Neural crest cell (in vitro differentiated cells): ENCODE measurements around the gene SH3PXD2A. TPM values are rescaled to one million over a fixed set of nuclear protein-coding genes. Genes with fewer than 3 reads are reported as not detected.
"Not testable (repeated sequence)": the region's sequence is repeated elsewhere in the genome, so short reads cannot be mapped to it uniquely, and the experiment has no call there.

ENCODE experiments used
- DNase-seq: peaks from one replicate; pipeline ENCODE4 v3.0.0; 2021; ENCODE audit warnings: low read depth, mixed read lengths, low spot score
- H3K27ac Mint-ChIP-seq: one replicate; pipeline ENCODE4 v1.8.0; 2021; ENCODE audit warnings: mild to moderate bottlenecking, mixed read lengths; ENCODE audit not compliant: unreplicated experiment
- H3K27me3 Mint-ChIP-seq: 2 replicates; pipeline ENCODE4 v1.8.0; 2021; ENCODE audit warnings: low read depth, mild to moderate bottlenecking, mixed read lengths
- H3K36me3 Mint-ChIP-seq: 2 replicates; pipeline ENCODE4 v1.8.0; 2021; ENCODE audit warnings: low read depth, mild to moderate bottlenecking, mixed read lengths
- H3K4me1 Mint-ChIP-seq: 2 replicates; pipeline ENCODE4 v1.8.0; 2021; ENCODE audit warnings: mixed read lengths
- H3K4me3 Mint-ChIP-seq: one replicate; pipeline ENCODE4 v1.8.0; 2021; ENCODE audit warnings: mild to moderate bottlenecking, mixed read lengths
- H3K9me3 Mint-ChIP-seq: 2 replicates; pipeline ENCODE4 v1.8.0; 2021; ENCODE audit warnings: mixed read lengths
- total RNA-seq: library from RNA; stranded (reverse); gene quantifications from 2 replicates; pipeline ENCODE4 v1.2.1, GENCODE V29; 2021
- TF ChIP-seq, protein P1 (sequence below): fragments of 200-600 bp; sonication (generic); conservative IDR thresholded peaks from 2 replicates; pipeline ENCODE4 v1.5.0; 2021; ENCODE audit warnings: antibody characterized with exemption, mild to moderate bottlenecking

Gene SH3PXD2A
- total RNA-seq, 1 donor from 2014 or later, result 22.8 TPM

DNA sequence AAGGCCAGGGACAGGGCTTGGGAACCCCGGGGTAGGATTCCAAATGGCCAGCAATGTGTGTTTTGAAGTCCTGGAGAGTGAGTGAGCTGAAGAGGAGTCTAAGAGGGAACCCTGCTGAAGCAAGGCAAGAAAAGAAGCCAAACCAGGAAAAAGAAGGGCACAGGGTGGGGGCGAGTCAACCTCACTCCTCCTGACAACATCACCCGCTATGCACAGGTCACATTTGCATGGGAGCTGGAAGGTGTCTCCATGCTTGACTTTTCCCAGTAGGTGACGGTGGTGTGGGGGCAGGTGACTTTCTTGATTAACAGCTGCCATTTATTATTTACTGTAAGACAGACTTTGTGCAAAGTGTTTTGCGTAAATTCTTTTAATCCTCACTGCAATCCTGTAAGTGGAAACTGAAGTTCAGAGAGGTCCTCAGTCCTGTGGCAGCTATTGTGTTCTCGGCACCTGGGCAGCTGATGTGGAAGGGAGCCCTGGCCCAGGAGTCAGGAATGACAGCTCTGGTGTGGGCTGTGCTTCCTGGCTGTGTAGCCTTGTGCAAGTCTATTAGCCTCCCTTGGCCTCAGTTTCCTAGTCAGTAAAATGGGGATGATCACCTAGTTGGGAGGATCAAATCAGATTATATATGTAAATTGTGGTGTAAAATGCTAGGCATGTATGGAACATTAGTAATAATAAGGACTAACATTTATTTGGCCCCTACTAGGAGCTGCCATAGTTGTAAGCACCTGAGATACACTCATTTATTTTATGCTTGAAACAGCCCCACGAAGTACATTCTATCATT, 90.9 kb downstream of the SH3PXD2A start:
- peak overlapping the region; percentile 83 for H3K27ac Mint-ChIP-seq
- H3K27me3 Mint-ChIP-seq, result no peaks in the 10 kb centered on the region
- peak overlapping the region; percentile 12 for H3K4me3 Mint-ChIP-seq
- no peaks in the 10 kb centered on the region for H3K36me3 Mint-ChIP-seq
- no peaks in the 10 kb centered on the region for H3K9me3 Mint-ChIP-seq
- no peak for DNase-seq
- peaks cover 58% of the 10 kb centered on the region for H3K4me1 Mint-ChIP-seq
- TF ChIP-seq, protein P1, sequence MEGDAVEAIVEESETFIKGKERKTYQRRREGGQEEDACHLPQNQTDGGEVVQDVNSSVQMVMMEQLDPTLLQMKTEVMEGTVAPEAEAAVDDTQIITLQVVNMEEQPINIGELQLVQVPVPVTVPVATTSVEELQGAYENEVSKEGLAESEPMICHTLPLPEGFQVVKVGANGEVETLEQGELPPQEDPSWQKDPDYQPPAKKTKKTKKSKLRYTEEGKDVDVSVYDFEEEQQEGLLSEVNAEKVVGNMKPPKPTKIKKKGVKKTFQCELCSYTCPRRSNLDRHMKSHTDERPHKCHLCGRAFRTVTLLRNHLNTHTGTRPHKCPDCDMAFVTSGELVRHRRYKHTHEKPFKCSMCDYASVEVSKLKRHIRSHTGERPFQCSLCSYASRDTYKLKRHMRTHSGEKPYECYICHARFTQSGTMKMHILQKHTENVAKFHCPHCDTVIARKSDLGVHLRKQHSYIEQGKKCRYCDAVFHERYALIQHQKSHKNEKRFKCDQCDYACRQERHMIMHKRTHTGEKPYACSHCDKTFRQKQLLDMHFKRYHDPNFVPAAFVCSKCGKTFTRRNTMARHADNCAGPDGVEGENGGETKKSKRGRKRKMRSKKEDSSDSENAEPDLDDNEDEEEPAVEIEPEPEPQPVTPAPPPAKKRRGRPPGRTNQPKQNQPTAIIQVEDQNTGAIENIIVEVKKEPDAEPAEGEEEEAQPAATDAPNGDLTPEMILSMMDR, result no peak

DNA sequence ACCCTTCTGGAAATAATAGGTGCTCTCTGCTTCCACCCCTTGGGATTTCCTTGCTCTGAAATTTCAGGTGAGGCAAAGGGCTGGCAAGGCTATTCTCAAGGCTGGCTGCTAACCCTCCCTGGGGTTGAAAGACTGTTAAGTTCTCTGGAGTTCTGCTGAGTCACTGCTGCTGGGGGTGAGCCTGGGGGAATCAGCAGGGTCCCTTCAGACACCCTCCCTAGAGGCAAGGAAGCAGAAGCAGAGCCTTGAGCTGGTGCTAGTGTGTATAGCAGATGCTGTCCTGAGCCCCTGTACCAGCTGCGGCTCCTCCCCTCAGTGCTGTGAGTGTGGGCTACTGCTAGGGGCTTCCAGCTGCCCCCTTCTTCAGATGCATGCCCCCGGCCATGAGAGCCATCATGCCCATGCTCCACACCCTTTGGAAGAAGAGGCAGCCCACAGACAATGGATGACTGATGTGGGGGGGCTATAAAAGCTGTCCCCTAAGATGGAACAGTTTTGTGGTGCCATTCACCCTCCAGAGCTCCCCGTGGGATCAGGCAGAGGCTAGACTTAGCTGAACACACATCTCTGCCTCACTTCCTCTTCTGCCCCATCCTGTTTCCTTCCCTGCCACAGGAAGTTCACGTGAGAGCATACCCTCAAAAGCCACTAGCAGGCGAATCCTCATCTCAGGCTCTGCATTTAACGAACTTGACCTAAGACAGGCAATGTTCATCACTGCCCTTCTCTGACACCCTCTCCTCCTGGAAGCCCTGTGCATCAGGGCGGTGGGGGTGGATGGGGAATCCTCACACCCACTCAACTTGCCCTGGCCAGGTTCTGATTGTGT, 91.8 kb downstream of the SH3PXD2A start:
- Mint-ChIP-seq H3K27me3 (no peaks in the 10 kb centered on the region), H3K36me3 (no peaks in the 10 kb centered on the region), H3K9me3 (no peaks in the 10 kb centered on the region), H3K4me1 (peaks cover 59% of the 10 kb centered on the region), H3K4me3 (no peak overlapping the region), H3K27ac (peak overlapping the region; percentile 83)
- DNase-seq, result no peak
- TF ChIP-seq, protein P1, result no peak

DNA sequence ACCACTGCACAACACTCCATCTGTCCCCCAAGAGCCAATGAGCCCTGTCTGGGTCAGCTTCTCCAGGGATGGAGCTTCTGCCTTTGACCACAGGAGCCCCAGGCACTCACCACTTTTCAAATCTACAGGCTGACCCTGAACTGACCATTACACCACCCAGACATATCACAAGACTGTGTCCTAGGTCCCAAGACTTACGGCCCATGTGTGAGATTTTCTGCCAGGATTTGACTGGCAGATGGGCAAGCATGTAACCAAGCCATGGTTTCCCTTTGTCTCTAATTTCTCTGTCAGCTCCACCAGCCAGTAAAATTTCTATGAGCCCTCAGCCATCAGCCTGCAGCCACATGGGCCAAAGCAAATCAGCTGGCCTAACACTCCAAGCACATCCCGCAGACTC, 92.5 kb downstream of the SH3PXD2A start:
- Mint-ChIP-seq H3K9me3 (no peaks in the 10 kb centered on the region), H3K4me3 (no peak overlapping the region), H3K27me3 (no peaks in the 10 kb centered on the region), H3K4me1 (peaks cover 59% of the 10 kb centered on the region), H3K36me3 (no peaks in the 10 kb centered on the region), H3K27ac (no peak overlapping the region)
- TF ChIP-seq, protein P1, result no peak
- no peak for DNase-seq

DNA sequence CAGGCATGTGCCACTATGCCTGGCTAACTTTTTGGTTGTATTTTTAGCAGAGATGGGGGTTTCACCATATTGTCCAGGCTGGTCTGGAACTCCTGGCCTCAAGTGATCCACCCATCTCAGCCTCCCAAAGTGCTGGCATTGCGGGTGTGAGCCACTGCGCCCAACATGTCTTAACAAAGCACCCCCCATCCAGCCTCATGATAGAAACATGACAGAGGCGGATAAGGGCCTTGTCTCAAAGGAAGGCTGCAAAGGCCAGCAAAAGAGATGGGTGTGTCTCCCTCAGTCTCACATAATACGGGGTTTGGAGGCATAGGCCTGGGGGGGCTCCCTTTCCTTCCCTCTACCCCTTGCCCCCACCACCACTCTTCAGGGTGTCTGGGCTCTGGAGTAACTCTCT, 93.2 kb downstream of the SH3PXD2A start:
- TF ChIP-seq, protein P1, result no peak
- H3K9me3 Mint-ChIP-seq, result no peaks in the 10 kb centered on the region
- peaks cover 59% of the 10 kb centered on the region for H3K4me1 Mint-ChIP-seq
- H3K36me3 Mint-ChIP-seq, result no peaks in the 10 kb centered on the region
- H3K27ac Mint-ChIP-seq, result no peak overlapping the region
- no peak overlapping the region for H3K4me3 Mint-ChIP-seq
- DNase-seq, result no peak
- H3K27me3 Mint-ChIP-seq, result no peaks in the 10 kb centered on the region

DNA sequence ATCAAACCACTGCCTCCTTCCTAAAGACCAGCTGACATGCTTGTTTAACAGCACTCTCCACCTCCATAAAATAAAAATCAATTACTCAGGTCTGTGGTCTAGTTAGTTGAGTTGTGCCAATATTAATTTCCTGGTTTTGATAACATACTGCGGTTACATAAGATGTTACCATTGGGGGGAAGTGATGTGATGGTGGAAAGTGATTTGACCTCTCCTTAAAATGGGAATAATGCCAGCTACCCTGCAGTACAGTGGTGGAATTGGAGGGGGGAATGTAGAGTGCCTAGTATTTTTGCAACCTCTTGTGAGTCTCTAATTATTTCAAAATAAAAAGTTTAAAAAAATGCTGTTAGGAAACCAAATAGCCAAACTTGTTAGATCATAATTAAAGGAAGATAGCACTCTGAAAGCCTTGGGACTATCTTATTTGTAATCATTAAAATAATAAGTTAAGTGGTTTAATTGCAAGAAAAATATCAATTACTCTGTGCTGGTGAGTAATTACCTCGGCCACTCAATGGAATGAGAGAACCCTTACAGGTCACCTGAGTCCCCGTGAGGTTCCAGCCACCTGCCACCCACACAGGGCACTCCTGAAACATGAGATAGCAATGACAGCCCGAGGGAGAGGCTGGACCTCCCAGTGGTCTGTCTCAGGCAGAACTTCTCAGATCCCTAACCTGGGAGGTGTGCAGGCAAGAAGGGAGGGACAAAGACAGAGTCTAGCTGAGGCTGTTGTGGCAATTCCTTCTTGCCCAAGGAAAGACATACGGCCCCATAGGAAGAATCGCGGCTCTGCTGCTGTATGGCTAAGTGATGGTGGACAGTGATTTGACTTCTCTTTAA, 94.1 kb downstream of the SH3PXD2A start:
- H3K27ac Mint-ChIP-seq, result no peak overlapping the region
- H3K36me3 Mint-ChIP-seq, result no peaks in the 10 kb centered on the region
- TF ChIP-seq, protein P1, result no peak

DNA sequence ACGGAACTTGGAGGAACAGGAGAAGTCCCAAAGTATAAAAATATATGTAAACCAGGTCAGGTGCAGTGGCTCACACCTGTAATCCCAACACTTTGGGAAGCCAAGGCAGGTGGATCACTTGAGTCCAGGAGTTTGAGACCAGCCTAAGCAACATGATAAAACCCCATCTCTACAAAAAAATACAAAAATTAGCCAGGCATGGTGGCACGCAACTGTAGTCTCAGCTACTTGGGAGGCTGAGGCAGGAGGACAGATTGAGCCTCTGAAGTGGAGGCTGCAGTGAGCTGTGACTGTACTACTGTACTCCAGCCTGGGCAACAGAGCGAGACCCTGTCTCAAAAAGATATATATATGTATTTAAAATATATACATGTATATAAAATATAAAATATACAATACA, 95.1 kb downstream of the SH3PXD2A start:
- not testable (repeated sequence) for H3K27me3 Mint-ChIP-seq, H3K4me3 Mint-ChIP-seq, DNase-seq, H3K36me3 Mint-ChIP-seq, H3K27ac Mint-ChIP-seq, H3K9me3 Mint-ChIP-seq
- peaks cover 48% of the 10 kb centered on the region for H3K4me1 Mint-ChIP-seq

More for the DNA sequence above, 94.1 kb downstream of the SH3PXD2A start:
- Mint-ChIP-seq H3K4me1 (peaks cover 52% of the 10 kb centered on the region), H3K9me3 (no peaks in the 10 kb centered on the region), H3K4me3 (no peak overlapping the region), H3K27me3 (no peaks in the 10 kb centered on the region)
- DNase-seq, result no peak
